GM19397 (cell line): Measurements from ENCODE around the gene SPATA24.
"Not testable (repeated sequence)": the region's sequence is repeated elsewhere in the genome, so short reads cannot be mapped to it uniquely, and the experiment has no call there.

ENCODE experiments used
- ATAC-seq: cut with Tn5 transposase; IDR thresholded peaks from one replicate; pipeline ENCODE4 v1.9.1; 2021; ENCODE audit warnings: mild to moderate bottlenecking, moderate library complexity; ENCODE audit not compliant: unreplicated experiment

SPATA24 gene

GRCh38 chr5:139403787-139404483, at the start of gene SPATA24:
Gene SPATA24 (minus strand): TSS chr5:139404089. CDS start chr5:139404060, 29 bp downstream.
- peak; percentile 86 for ATAC-seq

- no peak for ATAC-seq
These were observed 48.2 kb upstream of the SPATA24 start for GRCh38 chr5:139451878-139452660.

DNA sequence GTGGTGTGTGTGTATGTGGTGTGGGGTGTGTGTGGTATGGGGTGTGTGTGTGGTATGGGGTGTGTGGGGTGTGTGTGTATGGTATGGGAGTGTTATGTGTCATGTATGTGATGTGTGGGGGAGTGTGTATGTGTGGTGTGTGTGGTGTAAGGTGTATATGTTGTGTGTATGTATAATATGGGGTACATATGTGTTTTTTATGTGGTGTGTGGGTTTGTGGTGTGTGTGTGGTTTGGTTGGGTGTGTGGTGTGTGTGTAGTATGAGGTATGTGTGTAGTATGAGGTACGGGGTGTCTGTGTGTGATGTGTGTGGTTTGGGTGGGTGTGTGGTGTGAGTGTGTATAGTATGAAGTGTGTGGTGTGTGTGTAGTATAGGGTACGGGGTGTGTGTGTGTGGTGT, 47.3 kb upstream of the SPATA24 start:
- ATAC-seq = no peak

DNA sequence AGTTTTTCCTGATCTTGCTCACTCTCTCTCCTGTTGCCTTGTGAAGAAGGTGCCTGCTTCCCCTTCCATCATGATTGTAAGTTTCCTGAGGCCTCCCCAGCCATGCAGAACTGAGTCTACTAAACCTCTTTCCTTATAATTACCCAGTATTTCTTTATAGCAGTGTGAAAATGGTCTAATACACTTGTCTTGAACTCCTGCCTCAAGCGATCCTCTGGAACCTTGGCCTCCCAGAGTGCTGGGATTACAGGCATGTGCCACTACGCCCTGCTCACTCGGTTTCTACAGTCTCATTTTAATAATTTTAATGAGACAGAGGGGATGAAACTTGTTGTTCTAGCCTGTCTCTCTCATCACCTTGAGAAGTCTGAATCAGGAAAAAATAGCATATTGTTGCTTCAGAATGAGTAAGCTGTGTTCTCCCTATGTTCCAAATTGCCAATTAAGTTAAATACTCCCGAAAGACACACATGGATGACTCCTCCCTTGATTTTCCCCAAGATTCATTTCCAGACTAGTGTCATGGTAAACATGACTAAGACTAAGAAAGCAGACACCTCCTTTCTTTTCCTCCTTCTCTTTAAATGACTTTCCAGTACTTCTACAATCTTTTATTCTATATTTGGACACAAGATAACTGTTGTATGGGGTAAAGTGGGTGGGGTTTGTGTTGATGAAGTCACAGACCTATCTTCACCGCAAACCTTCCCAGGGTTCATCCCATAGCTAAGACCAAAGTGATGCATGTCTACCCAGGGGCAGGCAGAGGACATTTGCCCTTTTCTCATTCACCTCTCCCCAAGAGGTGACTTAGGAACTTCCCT, 43.3 kb upstream of the SPATA24 start:
- ATAC-seq = no peak

- no peak for ATAC-seq
These were observed 41.7 kb upstream of the SPATA24 start for GRCh38 chr5:139445325-139446170.

GRCh38 chr5:139443831-139444453, 40.1 kb upstream of the SPATA24 start:
- no peak for ATAC-seq

DNA sequence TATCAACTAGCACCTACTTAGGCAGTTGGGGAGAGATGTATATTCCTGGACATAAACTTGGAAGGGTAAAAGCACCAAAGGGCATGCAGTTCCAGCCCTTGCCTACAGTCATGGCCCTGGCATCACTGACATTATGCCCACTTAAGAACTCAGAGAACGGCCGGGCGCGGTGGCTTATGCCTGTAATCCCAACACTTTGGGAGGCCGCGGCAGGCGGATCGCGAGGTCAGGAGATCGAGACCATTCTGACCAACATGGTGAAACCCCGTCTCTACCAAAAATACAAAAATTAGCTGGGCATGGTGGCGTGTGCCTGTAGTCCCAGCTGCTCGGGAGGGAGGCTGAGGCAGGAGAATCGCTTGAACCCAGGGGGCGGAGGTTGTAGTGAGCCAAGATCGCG, 36.5 kb upstream of the SPATA24 start:
- not testable (repeated sequence) for ATAC-seq

DNA sequence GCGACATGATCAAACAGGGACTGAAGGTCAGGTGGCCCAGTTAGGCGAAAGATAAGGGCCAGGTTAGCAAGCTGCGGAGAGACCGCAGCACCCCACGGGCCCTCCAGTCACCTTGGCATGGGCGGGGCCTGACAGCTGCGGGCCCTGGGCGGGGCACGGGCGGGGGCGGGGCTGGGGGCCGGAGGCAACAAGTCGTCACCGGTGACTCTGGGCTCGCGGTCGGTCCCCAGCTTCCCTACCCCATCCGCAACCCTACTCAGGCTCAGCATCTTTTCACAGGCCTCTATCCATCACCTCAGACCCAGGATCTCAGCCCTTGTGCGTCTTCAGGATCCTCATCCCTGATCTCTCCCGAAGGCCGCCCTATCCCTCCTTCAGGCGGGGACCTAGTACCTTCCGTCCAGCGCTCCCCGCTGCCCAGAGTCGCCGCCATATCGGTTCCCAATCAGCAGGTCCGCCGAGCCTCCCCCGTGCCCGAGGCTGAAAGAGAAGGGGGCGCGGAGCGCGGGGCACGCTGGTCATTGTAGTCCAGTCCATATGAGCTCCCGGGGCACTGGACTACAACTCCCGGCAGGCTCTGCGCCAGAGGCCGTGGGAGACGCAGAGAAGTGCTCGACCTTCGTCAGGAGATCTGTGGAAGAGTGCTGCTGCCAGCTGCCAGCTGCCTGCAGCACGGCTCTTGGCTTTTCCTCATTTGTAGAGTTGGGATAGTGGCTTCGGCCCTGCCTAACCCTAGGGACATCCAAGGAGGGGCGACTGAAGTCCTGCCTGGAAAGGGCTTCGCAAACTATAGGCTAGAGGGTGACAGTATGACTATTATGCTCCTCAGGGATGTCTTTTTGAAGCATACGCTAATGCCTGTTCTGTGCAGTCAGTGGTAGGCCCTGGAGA, 35.4 kb upstream of the SPATA24 start, which contains the start of gene DNAJC18:
Gene DNAJC18 (minus strand): TSS at position 513 of the 891 bp plus-strand sequence. CDS start 80 bp downstream, at position 433.
- peak; percentile 91 for ATAC-seq

DNA sequence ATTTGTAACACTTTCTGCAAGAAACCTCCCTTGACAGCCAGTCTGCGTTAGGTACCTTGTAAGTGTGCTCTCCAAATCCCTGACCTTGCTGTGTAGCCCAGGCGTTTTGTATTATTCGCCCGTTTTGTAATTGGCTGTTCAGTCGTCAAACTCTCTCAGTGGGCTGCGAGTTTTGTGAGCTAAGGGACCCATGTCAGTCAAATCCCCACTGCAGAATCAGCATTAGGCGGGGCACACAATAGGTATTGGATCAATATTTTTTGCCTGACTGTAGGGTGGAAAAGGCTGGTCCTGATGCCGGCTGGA, 34.8 kb upstream of the SPATA24 start:
- no peak for ATAC-seq

DNA sequence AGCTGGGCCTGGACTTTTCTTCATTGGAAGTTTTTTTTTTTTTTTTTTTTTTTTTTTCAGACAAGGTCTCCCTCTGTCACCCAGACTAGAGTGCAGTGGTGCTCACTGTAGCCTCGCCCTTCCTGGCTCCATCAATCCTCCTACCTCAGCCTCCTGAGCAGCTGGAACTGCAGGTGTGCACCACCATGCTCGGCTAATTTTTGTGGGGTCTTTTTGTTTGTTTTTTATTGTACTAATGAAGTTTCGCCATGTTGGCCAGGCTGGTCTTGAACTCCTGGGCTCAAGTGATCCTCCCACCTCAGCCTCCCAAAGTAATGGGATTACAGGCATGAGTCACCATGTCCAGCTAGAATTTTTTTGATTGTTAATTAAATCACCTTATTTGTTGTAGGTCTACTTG, 31.8 kb upstream of the SPATA24 start:
- ATAC-seq = no peak

GRCh38 chr5:139431706-139432105, 27.8 kb upstream of the SPATA24 start:
- no peak for ATAC-seq

GRCh38 chr5:139430015-139430414, 26.1 kb upstream of the SPATA24 start:
- no peak for ATAC-seq

DNA sequence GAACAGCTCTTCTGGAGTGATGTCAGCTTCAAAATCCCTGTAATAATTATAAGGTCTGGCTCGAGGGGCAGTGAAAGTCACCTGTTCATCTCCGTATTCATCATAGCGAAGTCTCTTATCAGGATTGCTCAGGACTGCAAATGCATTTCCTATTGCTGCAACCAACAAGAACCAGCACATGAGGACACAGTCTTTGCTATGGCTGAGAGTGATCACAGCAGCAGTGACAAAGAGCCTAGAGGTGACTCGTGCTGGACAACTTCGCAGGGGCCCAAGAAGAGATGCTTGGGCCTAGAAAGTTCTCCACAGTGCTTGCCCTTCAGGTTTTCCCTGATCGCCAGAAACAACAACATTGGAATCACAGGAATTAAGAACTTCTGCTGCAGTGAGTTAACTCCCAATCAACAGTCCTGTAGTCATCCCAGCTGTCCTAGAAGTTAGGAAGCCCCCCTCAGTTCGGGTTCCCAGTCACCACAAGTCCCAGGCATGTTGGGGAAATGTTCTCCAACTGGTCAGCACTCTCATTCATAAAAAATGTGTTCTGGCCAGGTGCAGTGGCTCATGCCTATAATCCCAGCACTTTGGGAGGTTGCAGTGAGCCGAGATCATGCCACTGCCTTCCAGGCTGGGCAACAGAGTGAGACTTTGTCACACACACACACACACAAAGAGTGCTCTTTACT, 22.5 kb upstream of the SPATA24 start:
- no peak for ATAC-seq

DNA sequence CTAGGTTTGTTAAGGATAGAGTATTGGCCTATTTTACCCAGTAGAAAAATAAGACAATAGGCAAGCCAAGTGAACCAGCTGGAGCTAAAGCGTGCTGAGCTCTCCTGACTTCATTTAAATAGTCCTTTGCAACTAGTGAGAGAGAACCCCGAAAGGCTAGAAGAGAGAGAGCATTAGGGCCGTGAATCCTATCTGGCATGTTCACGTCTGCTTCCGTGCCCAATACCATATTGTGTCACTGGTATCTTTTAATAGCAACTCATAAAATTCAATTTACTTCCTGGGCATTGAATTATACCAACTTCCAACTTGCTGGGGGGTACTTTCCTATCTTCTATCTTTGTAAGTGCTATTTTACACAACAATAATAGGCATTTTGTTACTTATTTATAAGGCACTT, 21.6 kb upstream of the SPATA24 start:
- no peak for ATAC-seq

GRCh38 chr5:139422307-139422893, 18.5 kb upstream of the SPATA24 start:
- ATAC-seq = no peak

DNA sequence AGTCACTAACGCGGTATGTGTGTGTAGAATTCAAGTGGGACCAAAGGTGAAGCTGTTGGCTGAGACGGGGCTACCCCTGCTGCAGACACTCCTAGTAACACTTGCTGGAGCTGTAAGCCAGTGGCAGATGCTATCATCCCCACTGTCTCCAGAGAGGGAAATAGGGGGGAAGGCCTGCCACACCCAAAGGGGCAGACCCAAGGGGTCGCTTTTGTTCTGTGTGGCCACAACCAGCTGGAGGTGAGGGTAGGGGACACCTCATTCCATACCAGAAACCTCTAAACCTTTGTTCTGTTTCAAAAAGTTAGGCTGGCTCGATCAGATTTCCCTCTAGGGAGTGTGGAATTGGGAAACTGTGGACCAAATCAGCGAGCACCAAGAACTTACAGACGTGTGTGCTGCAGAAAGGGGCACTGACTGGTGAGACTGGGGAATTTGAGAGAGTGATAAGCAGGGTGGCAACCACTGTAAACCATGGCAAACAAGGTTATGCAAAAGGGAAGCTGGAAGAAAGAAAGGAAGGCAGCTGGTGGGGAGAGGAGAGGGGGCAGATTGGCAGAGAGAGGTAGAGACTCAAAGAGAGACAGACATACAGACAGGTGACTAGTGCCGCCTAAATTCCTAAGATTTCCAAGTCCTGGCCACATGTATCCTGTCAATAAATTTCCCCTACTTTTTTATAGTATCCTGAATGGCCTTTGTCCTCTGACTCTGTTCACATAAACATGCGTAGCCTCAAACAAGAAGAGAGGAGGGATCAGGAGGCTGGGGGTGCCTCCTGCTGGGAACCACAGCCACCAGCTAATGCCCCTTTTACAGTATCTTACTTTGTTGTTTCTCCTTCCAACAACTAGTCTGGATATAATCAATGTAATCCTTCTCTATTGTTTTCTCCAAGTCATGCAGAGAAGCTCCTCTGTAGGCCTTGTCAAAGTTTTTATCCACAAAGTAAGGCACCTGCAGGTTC, 15.6 kb upstream of the SPATA24 start:
- ATAC-seq = no peak

GRCh38 chr5:139418793-139419192, 14.9 kb upstream of the SPATA24 start:
- no peak for ATAC-seq
